Stimulated activated CD4-positive, alpha-beta T cell treated with anti-CD3 and anti-CD28 coated beads, TNF-alpha, amount 100 ng/mL, for 4 hours (primary cell): ENCODE results near the gene GPATCH1.

ENCODE experiments used
- DNase-seq, 3 experiments: peaks; one replicate each; pipeline ENCODE4 v3.0.0-alpha.2; 2020; ENCODE audit warnings: low read depth in 3 of 3

Gene GPATCH1

GRCh38 chr19:33063753-33064457 lies 17.1 kb upstream of the GPATCH1 start:
- no peak for DNase-seq

- DNase-seq, result peak in 2 of 3 experiments; percentile 13 to 15
Measured at GRCh38 chr19:33064458-33064791, 16.6 kb upstream of the GPATCH1 start.

- DNase-seq, result peak; percentile 9 to 46 (median 28)
Measured at GRCh38 chr19:33064792-33065550, 16.0 kb upstream of the GPATCH1 start, which contains the start of gene RHPN2. Gene RHPN2, minus strand, starts transcription at chr19:33064888. Its CDS starts 36 bp downstream, at chr19:33064852.

- no peak for DNase-seq
Measured at GRCh38 chr19:33066543-33066942, 14.4 kb upstream of the GPATCH1 start.

- DNase-seq, result no peak
Measured at GRCh38 chr19:33067121-33067520, 13.9 kb upstream of the GPATCH1 start.

GRCh38 chr19:33071887-33072286 lies 9.1 kb upstream of the GPATCH1 start:
- DNase-seq, result no peak

- no peak for DNase-seq
Measured at GRCh38 chr19:33075519-33075918, 5.5 kb upstream of the GPATCH1 start.

GRCh38 chr19:33085570-33086128 lies 4.7 kb downstream of the GPATCH1 start:
- DNase-seq, result no peak

- DNase-seq, result no peak
Measured at GRCh38 chr19:33086955-33087354, 6.0 kb downstream of the GPATCH1 start.

GRCh38 chr19:33089010-33089409 lies 8.0 kb downstream of the GPATCH1 start:
- DNase-seq, result no peak

GRCh38 chr19:33090179-33090578 lies 9.2 kb downstream of the GPATCH1 start:
- no peak for DNase-seq

GRCh38 chr19:33093420-33094210 lies 12.6 kb downstream of the GPATCH1 start:
- DNase-seq, result no peak

- no peak for DNase-seq
Measured at GRCh38 chr19:33094436-33095067, 13.6 kb downstream of the GPATCH1 start.

GRCh38 chr19:33096005-33096404 lies 15.0 kb downstream of the GPATCH1 start:
- no peak for DNase-seq

GRCh38 chr19:33098055-33098534 lies 17.1 kb downstream of the GPATCH1 start:
- no peak for DNase-seq

- DNase-seq, result no peak
Measured at GRCh38 chr19:33100894-33101644, 20.1 kb downstream of the GPATCH1 start.

- DNase-seq, result no peak
Measured at GRCh38 chr19:33102893-33103292, 21.9 kb downstream of the GPATCH1 start.

GRCh38 chr19:33108161-33108560 lies 27.2 kb downstream of the GPATCH1 start:
- no peak for DNase-seq

GRCh38 chr19:33110137-33110910 lies 29.3 kb downstream of the GPATCH1 start:
- no peak for DNase-seq

GRCh38 chr19:33111587-33111986 lies 30.6 kb downstream of the GPATCH1 start:
- DNase-seq, result no peak
